Liver (tissue), 9 donors: ENCODE measurements around the gene ARMC12. TPM values are rescaled to one million over a fixed set of nuclear protein-coding genes. Genes with fewer than 3 reads are reported as not detected.

Experiments
- DNase-seq: peaks from one replicate; pipeline ENCODE4 v3.0.0-alpha.2; 2017; ENCODE audit warnings: low spot score
- H3K27ac ChIP-seq, 2 donors: one replicate each; pipeline ENCODE4 v1.7.0; 2013; ENCODE audit warnings: inconsistent platforms in 2 of 2, low read length in 2 of 2, control low read depth in 1 of 2, low read depth in 1 of 2, mild to moderate bottlenecking in 1 of 2
- H3K27me3 ChIP-seq, 4 donors: one replicate each; pipeline versions ENCODE4 v1.6.1 to v1.7.0; 2013; ENCODE audit warnings: low read length in 3 of 4, inconsistent platforms in 1 of 4, mild to moderate bottlenecking in 1 of 4, moderate library complexity in 1 of 4; ENCODE audit not compliant: control insufficient read depth in 4 of 4, insufficient read depth in 4 of 4
- H3K36me3 ChIP-seq, 4 donors: one replicate each; pipeline versions ENCODE4 v1.6.1 to v1.7.0; 2013; ENCODE audit warnings: low read length in 3 of 4, mild to moderate bottlenecking in 3 of 4, low read depth in 1 of 4, moderate library complexity in 1 of 4; ENCODE audit not compliant: control insufficient read depth in 4 of 4, insufficient read depth in 3 of 4
- H3K4me1 ChIP-seq, 4 donors: one replicate each; pipeline versions ENCODE4 v1.6.1 to v1.7.0; 2013; ENCODE audit warnings: low read length in 3 of 4, mild to moderate bottlenecking in 3 of 4, moderate library complexity in 1 of 4; ENCODE audit not compliant: control insufficient read depth in 4 of 4, insufficient read depth in 4 of 4
- H3K4me3 ChIP-seq, 3 donors: one replicate each; pipeline versions ENCODE4 v1.6.1 to v1.7.0; 2013; ENCODE audit warnings: low read length in 3 of 3, control low read depth in 1 of 3, low read depth in 1 of 3, mild to moderate bottlenecking in 1 of 3
- H3K9ac ChIP-seq, 2 donors: one replicate each; pipeline ENCODE4 v1.7.0; 2013; ENCODE audit warnings: low read length in 2 of 2, mild to moderate bottlenecking in 2 of 2, moderate library complexity in 2 of 2, control low read depth in 1 of 2, low read depth in 1 of 2
- H3K9me3 ChIP-seq, 4 donors: one replicate each; pipeline versions ENCODE4 v1.6.1 to v1.7.0; 2013; ENCODE audit warnings: low read length in 3 of 4; ENCODE audit not compliant: control insufficient read depth in 4 of 4
- CTCF ChIP-seq: fragments of 150-350 bp; IDR thresholded peaks from 2 replicates; pipeline ENCODE4 v1.5.1; 2017; ENCODE audit warnings: improper control_type of control experiment, low read depth, low read length; ENCODE audit not compliant: missing input control
- FOXA1 ChIP-seq: IDR thresholded peaks from 2 replicates; pipeline ENCODE4 v1.6.1; 2016; ENCODE audit warnings: antibody characterized with exemption
- FOXA2 ChIP-seq: IDR thresholded peaks from 2 replicates; pipeline ENCODE4 v1.6.1; 2016; ENCODE audit warnings: antibody characterized with exemption
- GABPA ChIP-seq, 2 donors: IDR thresholded peaks in 1 of 2; conservative IDR thresholded peaks in 1 of 2; 2 replicates each; pipeline ENCODE4 v1.6.1; 2016; ENCODE audit warnings: antibody characterized with exemption in 2 of 2, mild to moderate bottlenecking in 1 of 2, moderate library complexity in 1 of 2
- HNF4G ChIP-seq: IDR thresholded peaks from 2 replicates; pipeline ENCODE4 v1.6.1; 2016; ENCODE audit warnings: antibody characterized with exemption
- JUND ChIP-seq, 2 donors: IDR thresholded peaks; 2 replicates each; pipeline ENCODE4 v1.6.1; 2016; ENCODE audit warnings: antibody characterized with exemption in 2 of 2
- NR2F2 ChIP-seq: IDR thresholded peaks from 2 replicates; pipeline ENCODE4 v1.6.1; 2016; ENCODE audit warnings: antibody characterized with exemption
- RAD21 ChIP-seq, 2 donors: IDR thresholded peaks; 2 replicates each; pipeline ENCODE4 v1.6.1; 2016; ENCODE audit warnings: antibody characterized with exemption in 2 of 2, mild to moderate bottlenecking in 2 of 2
- REST ChIP-seq: IDR thresholded peaks from 2 replicates; pipeline ENCODE4 v1.6.1; 2016; ENCODE audit warnings: antibody characterized with exemption, mild to moderate bottlenecking
- RXRA ChIP-seq, 2 donors: IDR thresholded peaks; 2 replicates each; pipeline ENCODE4 v1.6.1; 2017 to 2018; ENCODE audit warnings: antibody characterized with exemption in 2 of 2, mild to moderate bottlenecking in 1 of 2
- SP1 ChIP-seq: IDR thresholded peaks from 2 replicates; pipeline ENCODE4 v1.6.1; 2018; ENCODE audit warnings: antibody characterized with exemption, mild to moderate bottlenecking
- TAF1 ChIP-seq: conservative IDR thresholded peaks from 2 replicates; pipeline ENCODE4 v1.6.1; 2016; ENCODE audit warnings: antibody characterized with exemption, mild to moderate bottlenecking
- YY1 ChIP-seq: IDR thresholded peaks from 2 replicates; pipeline ENCODE4 v1.6.1; 2016; ENCODE audit warnings: antibody characterized with exemption, mild to moderate bottlenecking
- WGBS: extraction: QIAGEN DNeasy Blood & Tissue Kit; methylation state at CpG from one replicate; pipeline ENCODE4 v1.1.7; 2013; 5-methylcytosine and 5-hydroxymethylcytosine counted together
- polyA plus RNA-seq, 2 donors: library from polyadenylated mRNA; stranded (reverse) in 1 of 2; unstranded in 1 of 2; fragments of 200-250 nt in 1 of 2; fragments of >200 nt in 1 of 2; fragmentation: Nextera tagmentation in 1 of 2; extraction: Ambion mirVana in 1 of 2; gene quantifications; one replicate each; pipeline versions ENCODE4 v1.2.1 to v1.2.3, GENCODE V29; 2013 to 2015
- total RNA-seq, 2 donors: library from RNA; depleted of rRNA; stranded (reverse); fragments of >200 nt; gene quantifications; one replicate each; pipeline ENCODE4 v1.2.3, GENCODE V29; 2014
- donor health status: healthy.
- donor health status: healthy.
- donor health status: healthy.
- donor health status: healthy.
- donor health status: healthy.

Gene ARMC12
- total and polyA plus RNA-seq, 4 donors: 0.42 to 0.64 (median 0.43) TPM; not detected in 1

GRCh38 chr6:35725081-35725708, 11.6 kb upstream of the ARMC12 start:
- Histone ChIP-seq H3K4me3 (no peak overlapping the region), H3K36me3 (no peaks in the 10 kb centered on the region), H3K9me3 (no peaks in the 10 kb centered on the region), H3K9ac (peak overlapping the region in 1 of 2 donors; percentile 20), H3K27ac (peak overlapping the region; percentile 94 to 95), H3K4me1 (peaks cover 30 to 83% (median 73%) of the 10 kb centered on the region in 4 donors), H3K27me3 (no peaks in the 10 kb centered on the region)
- WGBS: 58% methylated on average over 5 of the region's 5 CpGs
- no peak for DNase-seq
- TF ChIP-seq TAF1: no peak
- TF ChIP-seq REST: no peak
- TF ChIP-seq FOXA1: peak; percentile 2
- TF ChIP-seq GABPA (IDR thresholded peaks at IDR 0.05 in 1 of 2, conservative IDR thresholded peaks at IDR 0.05 in 1 of 2): no peak
- TF ChIP-seq CTCF: no peak
- no peak for TF ChIP-seq HNF4G
- no peak for TF ChIP-seq RXRA (IDR thresholded peaks at IDR 0.05)
- no peak for TF ChIP-seq RAD21 (IDR thresholded peaks at IDR 0.05)
- TF ChIP-seq JUND (IDR thresholded peaks at IDR 0.05): no peak

GRCh38 chr6:35725721-35726438, 11.0 kb upstream of the ARMC12 start:
- WGBS: 26% methylated on average over 11 of the region's 11 CpGs
- peak overlapping the region; percentile 94 to 95 for H3K27ac ChIP-seq
- no peak for DNase-seq
- H3K4me1 ChIP-seq: peaks cover 33 to 85% (median 76%) of the 10 kb centered on the region in 4 donors
- TF ChIP-seq FOXA1 (peak; percentile 1), YY1 (no peak), TAF1 (peak; percentile 18), SP1 (peak; percentile 71), RAD21 (IDR thresholded peaks at IDR 0.05) (peak in 1 of 2 donors; percentile 37), CTCF (peak; percentile 1), REST (no peak), NR2F2 (peak; percentile 23), FOXA2 (no peak)
- H3K9me3 ChIP-seq: no peaks in the 10 kb centered on the region
- peak overlapping the region in 1 of 2 donors; percentile 20 for H3K9ac ChIP-seq
- H3K36me3 ChIP-seq: no peaks in the 10 kb centered on the region
- H3K4me3 ChIP-seq: no peak overlapping the region
- no peaks in the 10 kb centered on the region for H3K27me3 ChIP-seq
